SK-N-DZ (cell line): ENCODE data around the gene PDIA3. TPM values are rescaled to one million over a fixed set of nuclear protein-coding genes. Genes with fewer than 3 reads are reported as not detected.
"Not testable (repeated sequence)": the region's sequence is repeated elsewhere in the genome, so short reads cannot be mapped to it uniquely, and the experiment has no call there.

Source experiments
- DNase-seq: peaks from one replicate; pipeline ENCODE4 v3.0.0-alpha.2; 2015; ENCODE audit warnings: low spot score
- polyA plus RNA-seq, 2 experiments: library from polyadenylated mRNA; depleted of rRNA; stranded (reverse); fragments of >200 nt; gene quantifications; 2 replicates each; pipeline ENCODE4 v1.2.3, GENCODE V29; 2014

The PDIA3 gene
- polyA plus RNA-seq (2014; cell fraction: cytosol; rRNA removed): 209 and 223 TPM in 2 replicates
- 76.0 and 96.0 TPM in 2 replicates for polyA plus RNA-seq (2014; cell fraction: nucleus; rRNA removed)

GRCh38 chr15:43746245-43746902, at the start of gene PDIA3:
TSS of gene PDIA3 (plus strand) at chr15:43746438. CDS start at chr15:43746540, 102 bp downstream.
- DNase-seq: peak; percentile 93

- no peak for DNase-seq
Measured at GRCh38 chr15:43702174-43702573, 44.1 kb upstream of the PDIA3 start.

GRCh38 chr15:43702701-43703424, 43.4 kb upstream of the PDIA3 start:
- no peak for DNase-seq

GRCh38 chr15:43710431-43711131, 35.7 kb upstream of the PDIA3 start:
- not testable (repeated sequence) for DNase-seq

GRCh38 chr15:43723151-43723550, 23.1 kb upstream of the PDIA3 start:
- no peak for DNase-seq

GRCh38 chr15:43726306-43726705, 19.9 kb upstream of the PDIA3 start:
- DNase-seq: not testable (repeated sequence)

- DNase-seq: not testable (repeated sequence)
Measured at GRCh38 chr15:43728053-43728725, 18.0 kb upstream of the PDIA3 start.

GRCh38 chr15:43735416-43735815, 10.8 kb upstream of the PDIA3 start:
- no peak for DNase-seq

- peak; percentile 64 for DNase-seq
Measured at GRCh38 chr15:43746903-43747309, 668 bp downstream of the PDIA3 start.

- DNase-seq: no peak
Measured at GRCh38 chr15:43748376-43748775, 2.1 kb downstream of the PDIA3 start.

- no peak for DNase-seq
Measured at GRCh38 chr15:43749690-43750345, 3.6 kb downstream of the PDIA3 start.

- DNase-seq: no peak
Measured at GRCh38 chr15:43751885-43752284, 5.6 kb downstream of the PDIA3 start.

GRCh38 chr15:43762824-43763223, 16.6 kb downstream of the PDIA3 start:
- DNase-seq: no peak

GRCh38 chr15:43763819-43764446, 17.7 kb downstream of the PDIA3 start:
- no peak for DNase-seq

- peak; percentile 53 for DNase-seq
Measured at GRCh38 chr15:43769584-43770228, 23.5 kb downstream of the PDIA3 start.

- DNase-seq: no peak
Measured at GRCh38 chr15:43771816-43772215, 25.6 kb downstream of the PDIA3 start.

- no peak for DNase-seq
Measured at GRCh38 chr15:43772624-43773023, 26.4 kb downstream of the PDIA3 start.

GRCh38 chr15:43774062-43774461, 27.8 kb downstream of the PDIA3 start:
- no peak for DNase-seq

- peak; percentile 43 for DNase-seq
Measured at GRCh38 chr15:43775411-43775965, 29.2 kb downstream of the PDIA3 start.
